Spinal cord (tissue), 10 donors: Measurements from ENCODE around the gene PALLD. TPM values are rescaled to one million over a fixed set of nuclear protein-coding genes. Genes with fewer than 3 reads are reported as not detected.

Experiments
- DNase-seq, 6 donors: peaks; one replicate each; pipeline versions ENCODE4 v3.0.0 to v3.0.0-alpha.2; 2013 to 2015; ENCODE audit warnings: low spot score in 6 of 6, low read depth in 4 of 6
- H3K27ac ChIP-seq: one replicate; pipeline ENCODE4 v1.5.1; 2013; ENCODE audit warnings: low read depth, low read length, control low read depth
- H3K27me3 ChIP-seq: one replicate; pipeline ENCODE4 v1.6.1; 2013; ENCODE audit warnings: low read length; ENCODE audit not compliant: control insufficient read depth, insufficient read depth
- H3K36me3 ChIP-seq: one replicate; pipeline ENCODE4 v1.6.1; 2013; ENCODE audit warnings: low read length; ENCODE audit not compliant: control insufficient read depth, insufficient read depth
- H3K4me1 ChIP-seq: one replicate; pipeline ENCODE4 v1.6.1; 2013; ENCODE audit warnings: low read length; ENCODE audit not compliant: control insufficient read depth, insufficient read depth
- H3K4me3 ChIP-seq: one replicate; pipeline ENCODE4 v1.5.1; 2013; ENCODE audit warnings: low read depth, low read length, control low read depth
- H3K9me3 ChIP-seq: one replicate; pipeline ENCODE4 v1.6.1; 2013; ENCODE audit warnings: low read length; ENCODE audit not compliant: control insufficient read depth, insufficient read depth
- WGBS: methylation state at CpG from one replicate; pipeline ENCODE4 v1.1.5; 2013; ENCODE audit warnings: missing lambda C conversion rate; ENCODE audit not compliant: insufficient coverage; 5-methylcytosine and 5-hydroxymethylcytosine counted together
- polyA plus RNA-seq, 2 donors: library from polyadenylated mRNA; unstranded; fragments of 120-200 nt; gene quantifications; one replicate each; pipeline ENCODE4 v1.2.1, GENCODE V29; 2013; ENCODE audit not compliant: insufficient read length in 2 of 2
- total RNA-seq, 2 donors: library from RNA; depleted of rRNA in 1 of 2; stranded (reverse); fragments of 120-200 nt in 1 of 2; fragments of >200 nt in 1 of 2; gene quantifications; one replicate each; pipeline versions ENCODE4 v1.2.3 to v1.2.4, GENCODE V29; 2013 to 2014
- donor health status: healthy.

PALLD gene
- total and polyA plus RNA-seq, 4 donors = 45.9 to 71.1 (median 62.4) TPM

DNA sequence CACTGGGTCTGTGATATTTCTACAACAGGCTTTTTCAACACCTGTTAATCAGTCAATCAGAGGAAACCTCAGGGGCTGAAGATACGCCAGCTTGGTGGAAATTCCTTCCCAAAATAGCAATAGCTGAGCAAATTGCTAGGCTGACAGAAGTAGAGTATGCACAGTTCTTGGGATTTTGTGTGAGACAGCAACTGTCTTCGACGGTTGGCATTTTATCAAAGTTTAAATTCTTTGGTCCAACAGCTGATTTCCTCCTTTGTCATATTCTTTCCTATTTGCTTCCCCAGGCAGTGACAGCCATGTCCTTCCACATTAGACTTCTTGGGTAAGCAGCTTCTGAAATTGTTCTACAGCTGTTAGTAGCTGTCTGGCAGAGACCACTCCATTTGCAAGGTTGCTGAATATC lies 8.0 kb upstream of the PALLD start:
- H3K27ac ChIP-seq = no peak overlapping the region

GRCh38 chr4:168489616-168490015 lies 7.2 kb upstream of the PALLD start:
- no peaks in the 10 kb centered on the region for H3K36me3 ChIP-seq
- WGBS = no CpG with 5 or more reads among the region's 1 CpG
- no peak overlapping the region for H3K4me3 ChIP-seq

More for the DNA sequence above, 8.0 kb upstream of the PALLD start:
- no peak for DNase-seq
- no peaks in the 10 kb centered on the region for H3K4me1 ChIP-seq
- no peaks in the 10 kb centered on the region for H3K36me3 ChIP-seq
- no peak overlapping the region for H3K4me3 ChIP-seq
- no peaks in the 10 kb centered on the region for H3K27me3 ChIP-seq
- no CpG with 5 or more reads among the region's 3 CpGs for WGBS
- H3K9me3 ChIP-seq = no peaks in the 10 kb centered on the region

DNA sequence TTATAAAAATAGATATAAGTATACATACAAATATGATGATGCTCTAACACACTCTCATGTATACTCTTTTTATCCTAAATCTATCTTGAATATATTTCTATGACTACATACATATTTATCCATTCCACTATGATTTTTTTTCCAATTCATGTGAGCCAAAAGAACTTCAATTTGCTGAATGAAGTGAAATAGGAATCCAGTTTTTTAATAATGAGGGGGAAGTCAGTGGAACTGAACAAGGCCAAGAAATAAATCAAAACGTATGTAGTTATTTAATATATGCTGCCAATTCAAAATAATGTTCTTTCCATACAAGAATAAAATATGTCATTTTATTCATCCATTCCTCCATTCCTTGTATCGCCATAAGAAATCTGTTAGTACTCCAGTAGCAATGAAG lies 6.1 kb upstream of the PALLD start:
- Histone ChIP-seq H3K9me3 (no peaks in the 10 kb centered on the region), H3K4me1 (no peaks in the 10 kb centered on the region), H3K4me3 (no peak overlapping the region), H3K27ac (no peak overlapping the region), H3K36me3 (no peaks in the 10 kb centered on the region), H3K27me3 (no peaks in the 10 kb centered on the region)
- DNase-seq = no peak
- no CpG with 5 or more reads among the region's 2 CpGs for WGBS

More at GRCh38 chr4:168489616-168490015, 7.2 kb upstream of the PALLD start:
- Histone ChIP-seq H3K4me1 (no peaks in the 10 kb centered on the region), H3K9me3 (no peaks in the 10 kb centered on the region), H3K27me3 (no peaks in the 10 kb centered on the region), H3K27ac (no peak overlapping the region)
- no peak for DNase-seq

GRCh38 chr4:168491563-168491962 lies 5.3 kb upstream of the PALLD start:
- Histone ChIP-seq H3K27me3 (no peaks in the 10 kb centered on the region), H3K27ac (no peak overlapping the region), H3K36me3 (no peaks in the 10 kb centered on the region), H3K4me3 (no peak overlapping the region), H3K9me3 (no peaks in the 10 kb centered on the region), H3K4me1 (no peaks in the 10 kb centered on the region)
- no CpG with 5 or more reads among the region's 2 CpGs for WGBS
- no peak for DNase-seq

GRCh38 chr4:168498251-168498650 lies 1.4 kb downstream of the PALLD start:
- no peak overlapping the region for H3K4me3 ChIP-seq

DNA sequence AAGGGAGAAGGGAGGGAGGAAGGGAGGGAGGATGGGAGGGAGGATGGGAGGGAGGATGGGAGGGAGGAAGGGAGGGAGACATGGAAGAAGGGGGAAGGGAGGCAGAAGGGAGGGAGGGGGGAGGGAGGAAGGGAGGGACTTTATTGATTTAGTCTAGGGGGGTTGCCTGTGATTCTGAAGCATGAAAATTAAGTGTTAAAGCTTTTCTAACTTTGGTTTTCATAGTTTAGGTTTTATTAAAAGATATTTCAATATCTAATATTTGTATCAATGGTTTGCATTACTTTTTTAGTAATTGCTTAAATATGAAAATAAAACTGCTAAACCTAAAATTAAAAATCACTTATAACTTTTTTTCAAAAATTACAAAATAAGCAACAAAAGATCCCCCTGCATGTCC lies 2.4 kb downstream of the PALLD start:
- Histone ChIP-seq H3K4me3 (no peak overlapping the region), H3K27me3 (no peaks in the 10 kb centered on the region), H3K36me3 (no peaks in the 10 kb centered on the region), H3K4me1 (no peaks in the 10 kb centered on the region), H3K9me3 (no peaks in the 10 kb centered on the region), H3K27ac (no peak overlapping the region)
- no peak for DNase-seq

More at GRCh38 chr4:168498251-168498650, 1.4 kb downstream of the PALLD start:
- Histone ChIP-seq H3K27me3 (no peaks in the 10 kb centered on the region), H3K9me3 (no peaks in the 10 kb centered on the region), H3K4me1 (no peaks in the 10 kb centered on the region), H3K36me3 (no peaks in the 10 kb centered on the region), H3K27ac (no peak overlapping the region)
- peak in 1 of 6 donors; percentile 45 for DNase-seq

DNA sequence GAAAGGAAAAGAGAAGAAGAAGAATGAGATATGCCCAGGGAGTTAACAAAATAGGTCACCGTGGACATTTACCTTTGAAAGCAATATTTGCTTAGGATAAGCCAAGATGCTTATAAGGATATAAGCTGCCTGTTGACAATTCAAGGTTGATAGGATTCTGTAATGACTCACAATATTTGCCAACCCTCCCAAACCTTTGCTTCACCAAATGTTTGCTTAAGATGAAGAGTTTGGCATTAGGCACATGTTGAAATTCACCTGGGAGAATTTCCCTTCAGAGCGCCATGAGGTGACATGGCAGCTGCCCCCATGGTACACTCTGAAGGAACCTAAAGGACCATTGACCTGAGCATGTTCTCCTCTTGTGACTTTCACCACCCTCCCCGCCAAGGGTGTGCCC lies 4.6 kb downstream of the PALLD start:
- H3K9me3 ChIP-seq = no peaks in the 10 kb centered on the region
- no peaks in the 10 kb centered on the region for H3K27me3 ChIP-seq
- no peaks in the 10 kb centered on the region for H3K4me1 ChIP-seq
- no peak overlapping the region for H3K27ac ChIP-seq
- WGBS = 100% methylated on average over 1 of the region's 3 CpGs
- H3K36me3 ChIP-seq = no peaks in the 10 kb centered on the region
- no peak for DNase-seq
- no peak overlapping the region for H3K4me3 ChIP-seq

DNA sequence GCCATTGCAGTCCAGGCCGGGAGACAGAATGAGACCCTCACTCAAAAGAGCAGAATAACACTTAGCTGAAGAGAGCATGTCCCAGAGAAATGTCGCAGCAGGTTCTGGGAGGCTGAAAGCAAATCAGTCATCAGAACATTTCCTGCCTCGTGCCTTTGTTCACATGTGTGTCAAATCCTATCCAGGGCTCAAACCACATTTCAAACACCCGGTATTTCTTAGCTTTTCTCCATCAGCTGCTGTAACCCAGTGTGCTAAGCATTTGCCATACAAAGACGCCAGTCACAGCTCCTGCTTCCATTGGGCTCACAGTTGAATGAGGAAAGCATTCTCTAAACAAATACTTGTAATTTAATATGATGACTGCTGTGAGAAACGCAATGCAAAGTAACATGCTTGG lies 6.0 kb downstream of the PALLD start:
- no peaks in the 10 kb centered on the region for H3K9me3 ChIP-seq
- no peak overlapping the region for H3K27ac ChIP-seq
- no peaks in the 10 kb centered on the region for H3K36me3 ChIP-seq
- H3K27me3 ChIP-seq = no peaks in the 10 kb centered on the region
- H3K4me1 ChIP-seq = no peaks in the 10 kb centered on the region
- peak in 3 of 6 donors; percentile 1 to 39 (median 25) for DNase-seq
- no peak overlapping the region for H3K4me3 ChIP-seq
- WGBS = 33% methylated on average over 5 of the region's 6 CpGs

- Histone ChIP-seq H3K27ac (no peak overlapping the region), H3K4me1 (no peaks in the 10 kb centered on the region), H3K9me3 (no peaks in the 10 kb centered on the region), H3K27me3 (no peaks in the 10 kb centered on the region), H3K4me3 (no peak overlapping the region), H3K36me3 (no peaks in the 10 kb centered on the region)
- no peak for DNase-seq
- WGBS = 88% methylated on average over 3 of the region's 9 CpGs
Observed at GRCh38 chr4:168503652-168504362, 7.0 kb downstream of the PALLD start.

DNA sequence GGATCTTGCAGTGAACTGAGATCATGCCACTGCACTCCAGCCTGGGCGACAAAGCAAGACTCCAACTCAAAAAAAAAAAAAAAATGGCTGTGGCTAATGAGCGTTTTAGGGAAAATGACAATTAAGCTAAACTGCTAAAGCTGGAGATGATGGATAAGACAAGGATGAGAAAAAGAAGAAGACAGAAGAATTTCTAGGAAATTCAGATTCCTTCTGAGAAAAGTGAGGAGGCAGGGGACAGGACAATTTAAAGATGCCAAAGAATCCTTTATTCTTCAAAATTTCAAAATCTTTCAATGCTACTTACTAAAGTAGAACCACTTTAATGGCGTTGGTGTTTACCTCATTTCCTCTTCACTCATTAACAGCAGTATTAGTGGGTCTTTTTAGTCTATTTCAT lies 7.7 kb downstream of the PALLD start:
- Histone ChIP-seq H3K4me3 (no peak overlapping the region), H3K36me3 (no peaks in the 10 kb centered on the region), H3K9me3 (no peaks in the 10 kb centered on the region), H3K4me1 (no peaks in the 10 kb centered on the region), H3K27ac (no peak overlapping the region), H3K27me3 (no peaks in the 10 kb centered on the region)
- no peak for DNase-seq
- WGBS = 60% methylated on average over 1 of the region's 3 CpGs
